HG03469 (cell line): ENCODE data around the gene MMP17.
"Not testable (repeated sequence)": the region's sequence is repeated elsewhere in the genome, so short reads cannot be mapped to it uniquely, and the experiment has no call there.

Experiments used
- ATAC-seq: cut with Tn5 transposase; IDR thresholded peaks from one replicate; pipeline ENCODE4 v1.9.1; 2021; ENCODE audit warnings: mild to moderate bottlenecking, moderate library complexity, moderate number of reproducible peaks; ENCODE audit not compliant: unreplicated experiment

The MMP17 gene

GRCh38 chr12:131862994-131863710, 35.0 kb downstream of the MMP17 start:
- no peak for ATAC-seq

GRCh38 chr12:131863711-131864396, 35.7 kb downstream of the MMP17 start:
- ATAC-seq: no peak

GRCh38 chr12:131864469-131864868, 36.3 kb downstream of the MMP17 start:
- ATAC-seq: no peak

GRCh38 chr12:131865180-131865875, 37.1 kb downstream of the MMP17 start:
- no peak for ATAC-seq

GRCh38 chr12:131867471-131867870, 39.3 kb downstream of the MMP17 start:
- ATAC-seq: no peak

GRCh38 chr12:131867891-131868675, 39.9 kb downstream of the MMP17 start:
- no peak for ATAC-seq

- no peak for ATAC-seq
Measured at GRCh38 chr12:131869871-131870418, 41.8 kb downstream of the MMP17 start.

GRCh38 chr12:131871677-131872076, 43.5 kb downstream of the MMP17 start:
- no peak for ATAC-seq

GRCh38 chr12:131872154-131873051, 44.2 kb downstream of the MMP17 start:
- no peak for ATAC-seq

- ATAC-seq: no peak
Measured at GRCh38 chr12:131873293-131873692, 45.1 kb downstream of the MMP17 start.

GRCh38 chr12:131874972-131875371, 46.8 kb downstream of the MMP17 start:
- ATAC-seq: not testable (repeated sequence)

- not testable (repeated sequence) for ATAC-seq
Measured at GRCh38 chr12:131877216-131877615, 49.0 kb downstream of the MMP17 start.

- not testable (repeated sequence) for ATAC-seq
Measured at GRCh38 chr12:131878436-131878835, 50.2 kb downstream of the MMP17 start.

GRCh38 chr12:131882804-131883520, 54.8 kb downstream of the MMP17 start:
- no peak for ATAC-seq

GRCh38 chr12:131883521-131883900, 55.3 kb downstream of the MMP17 start:
- no peak for ATAC-seq

- ATAC-seq: not testable (repeated sequence)
Measured at GRCh38 chr12:131885076-131885475, 56.9 kb downstream of the MMP17 start.

- no peak for ATAC-seq
Measured at GRCh38 chr12:131885543-131886057, 57.4 kb downstream of the MMP17 start.

GRCh38 chr12:131891722-131892121, 63.5 kb downstream of the MMP17 start:
- ATAC-seq: not testable (repeated sequence)
